ENCODE data around the gene TXNRD2.
A peak's percentile ranks its signal among the peaks of the same experiment; 100 is the strongest.

Gene TXNRD2

GRCh38 chr22:19988331-19988808 lies 46.8 kb upstream of the TXNRD2 start:
- Histone ChIP-seq H3K36me3 (replicated peaks; ENCODE audit: insufficient read depth, low read length) (no peaks in the 10 kb centered on the region), H3K4me3 (ENCODE audit: low read length) (no peak overlapping the region), H3F3A (ENCODE audit: insufficient read depth, low read length) (no peaks in the 10 kb centered on the region), H3K27ac (ENCODE audit: low read length) (no peak overlapping the region), H3K9me3 (replicated peaks; ENCODE audit: insufficient read depth, low read length) (no peaks in the 10 kb centered on the region), H3K4me1 (ENCODE audit: low read length) (peaks cover 14% of the 10 kb centered on the region), H3K9ac (ENCODE audit: low read length) (no peak overlapping the region), H3K79me2 (ENCODE audit: low read length) (no peaks in the 10 kb centered on the region), H3K9me2 (replicated peaks; ENCODE audit: insufficient read depth, low read length) (no peaks in the 10 kb centered on the region), H3K4me2 (ENCODE audit: low read depth, low read length) (no peak overlapping the region), H3K27me3 (replicated peaks; ENCODE audit: insufficient read depth, low read length) (peaks cover 43% of the 10 kb centered on the region), H2AFZ (ENCODE audit: low read length) (no peak overlapping the region), H4K20me1 (ENCODE audit: insufficient read depth, low read length) (no peaks in the 10 kb centered on the region)
- TF ChIP-seq CTCF (IDR thresholded peaks at IDR 0.05; ENCODE audit: low read length) (no peak), EZH2phosphoT487 (IDR thresholded peaks at IDR 0.05; ENCODE audit: low read length) (no peak), EZH2 (optimal IDR thresholded peaks at IDR 0.05; ENCODE audit: low read depth, low read length) (no peak)
- no peak for DNase-seq

- H3K9me2 ChIP-seq (replicated peaks; ENCODE audit: insufficient read depth, low read length), result no peaks in the 10 kb centered on the region
- no peaks in the 10 kb centered on the region for H3K79me2 ChIP-seq (ENCODE audit: low read length)
- no peaks in the 10 kb centered on the region for H3K36me3 ChIP-seq (replicated peaks; ENCODE audit: insufficient read depth, low read length)
- no peak overlapping the region for H3K9ac ChIP-seq (ENCODE audit: low read length)
- no peak overlapping the region for H3K4me3 ChIP-seq (ENCODE audit: low read length)
- DNase-seq, result no peak
- H3K27me3 ChIP-seq (replicated peaks; ENCODE audit: insufficient read depth, low read length), result peaks cover 37% of the 10 kb centered on the region
- H3K27ac ChIP-seq (ENCODE audit: low read length), result no peak overlapping the region
- no peaks in the 10 kb centered on the region for H3K9me3 ChIP-seq (replicated peaks; ENCODE audit: insufficient read depth, low read length)
- no peaks in the 10 kb centered on the region for H4K20me1 ChIP-seq (ENCODE audit: insufficient read depth, low read length)
- H3K4me1 ChIP-seq (ENCODE audit: low read length), result peaks cover 16% of the 10 kb centered on the region
- H3K4me2 ChIP-seq (ENCODE audit: low read depth, low read length), result no peak overlapping the region
- no peaks in the 10 kb centered on the region for H3F3A ChIP-seq (ENCODE audit: insufficient read depth, low read length)
- no peak for TF ChIP-seq EZH2 (optimal IDR thresholded peaks at IDR 0.05; ENCODE audit: low read depth, low read length)
- no peak for TF ChIP-seq CTCF (IDR thresholded peaks at IDR 0.05; ENCODE audit: low read length)
- no peak for TF ChIP-seq EZH2phosphoT487 (IDR thresholded peaks at IDR 0.05; ENCODE audit: low read length)
- no peak overlapping the region for H2AFZ ChIP-seq (ENCODE audit: low read length)
Measured at GRCh38 chr22:19987394-19988306, 46.0 kb upstream of the TXNRD2 start.

- no peaks in the 10 kb centered on the region for H4K20me1 ChIP-seq (ENCODE audit: insufficient read depth, low read length)
- H3K4me3 ChIP-seq (ENCODE audit: low read length), result peak overlapping the region; percentile 71
- peak overlapping the region; percentile 91 for H2AFZ ChIP-seq (ENCODE audit: low read length)
- peak; percentile 62 for DNase-seq
- H3K4me2 ChIP-seq (ENCODE audit: low read depth, low read length), result peak overlapping the region; percentile 97
- TF ChIP-seq EZH2 (optimal IDR thresholded peaks at IDR 0.05; ENCODE audit: low read depth, low read length) (no peak), CTCF (IDR thresholded peaks at IDR 0.05; ENCODE audit: low read length) (no peak)
- no peaks in the 10 kb centered on the region for H3K9me3 ChIP-seq (replicated peaks; ENCODE audit: insufficient read depth, low read length)
- H3K9ac ChIP-seq (ENCODE audit: low read length), result peak overlapping the region; percentile 40
- no peaks in the 10 kb centered on the region for H3F3A ChIP-seq (ENCODE audit: insufficient read depth, low read length)
- no peaks in the 10 kb centered on the region for H3K9me2 ChIP-seq (replicated peaks; ENCODE audit: insufficient read depth, low read length)
- H3K27ac ChIP-seq (ENCODE audit: low read length), result no peak overlapping the region
- H3K4me1 ChIP-seq (ENCODE audit: low read length), result peaks cover 16% of the 10 kb centered on the region
- H3K79me2 ChIP-seq (ENCODE audit: low read length), result no peaks in the 10 kb centered on the region
- no peaks in the 10 kb centered on the region for H3K36me3 ChIP-seq (replicated peaks; ENCODE audit: insufficient read depth, low read length)
- H3K27me3 ChIP-seq (replicated peaks; ENCODE audit: insufficient read depth, low read length), result peaks cover 27% of the 10 kb centered on the region
Measured at GRCh38 chr22:19986410-19987341, 45.1 kb upstream of the TXNRD2 start.

Measured in MM.1S (cell line).